ENCODE measurements around the gene SPATA31D1.

GRCh38 chr9:82010711-82011110 is 22.1 kb downstream of the SPATA31D1 start:
- TF ChIP-seq POLR2A (IDR thresholded peaks at IDR 0.05) (no peak), CTCF (IDR thresholded peaks at IDR 0.05) (no peak)
